ENCODE measurements around the gene SPTBN4.
"Not testable (repeated sequence)": the region's sequence is repeated elsewhere in the genome, so short reads cannot be mapped to it uniquely, and the experiment has no call there.

SPTBN4 gene

GRCh38 chr19:40442328-40443130 is 24.3 kb upstream of the SPTBN4 start:
- DNase-seq, result no peak

DNA sequence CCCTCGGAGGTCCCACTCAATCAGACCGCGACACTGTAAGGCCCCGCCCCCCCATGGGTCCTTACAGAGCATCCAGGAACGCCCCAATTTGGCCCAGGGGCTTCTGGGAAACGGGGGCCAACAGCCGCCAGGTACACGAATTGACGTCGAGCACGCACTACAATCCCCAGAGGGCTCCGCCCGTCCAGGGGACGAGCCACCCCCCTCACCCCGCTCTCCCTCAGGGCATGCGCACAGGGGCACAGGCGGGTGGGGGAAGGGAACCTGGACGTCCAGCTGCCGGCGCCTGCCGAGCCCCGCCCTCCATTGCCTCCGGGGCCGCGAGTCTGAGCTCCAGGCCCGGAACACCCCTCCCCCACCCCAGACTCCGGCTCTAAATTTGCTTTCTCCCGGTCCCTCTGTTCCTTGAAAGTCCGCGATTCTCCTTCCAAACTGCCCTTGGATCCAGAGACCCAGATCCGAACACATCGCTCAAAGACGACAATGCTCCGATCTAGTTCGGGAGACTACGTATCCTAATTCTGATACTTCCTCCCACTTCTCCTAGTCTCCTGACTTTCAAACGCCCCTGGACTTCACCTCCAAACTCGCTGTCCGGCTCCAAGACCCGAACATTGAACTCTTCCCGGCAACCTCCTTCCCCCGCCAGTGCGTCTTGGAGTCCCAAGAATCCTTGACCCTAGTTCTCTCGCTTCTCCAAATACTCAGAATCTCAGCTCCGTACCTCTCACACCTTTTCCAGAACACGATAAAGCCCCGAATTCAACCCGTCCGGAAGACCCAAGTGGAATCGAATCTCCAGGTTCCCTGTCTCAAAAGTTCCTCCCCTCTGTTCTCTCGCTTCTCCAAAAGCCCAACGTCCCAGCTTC is 23.4 kb upstream of the SPTBN4 start:
- peak; percentile 99 for DNase-seq

- peak; percentile 97 for DNase-seq
Measured at GRCh38 chr19:40444000-40444824, 22.6 kb upstream of the SPTBN4 start, which contains the start of gene SERTAD3. TSS of gene SERTAD3 (minus strand) at chr19:40444335. CDS start at chr19:40442080, 2,255 bp downstream.

GRCh38 chr19:40444825-40445312 is 21.9 kb upstream of the SPTBN4 start:
- DNase-seq, result no peak

DNA sequence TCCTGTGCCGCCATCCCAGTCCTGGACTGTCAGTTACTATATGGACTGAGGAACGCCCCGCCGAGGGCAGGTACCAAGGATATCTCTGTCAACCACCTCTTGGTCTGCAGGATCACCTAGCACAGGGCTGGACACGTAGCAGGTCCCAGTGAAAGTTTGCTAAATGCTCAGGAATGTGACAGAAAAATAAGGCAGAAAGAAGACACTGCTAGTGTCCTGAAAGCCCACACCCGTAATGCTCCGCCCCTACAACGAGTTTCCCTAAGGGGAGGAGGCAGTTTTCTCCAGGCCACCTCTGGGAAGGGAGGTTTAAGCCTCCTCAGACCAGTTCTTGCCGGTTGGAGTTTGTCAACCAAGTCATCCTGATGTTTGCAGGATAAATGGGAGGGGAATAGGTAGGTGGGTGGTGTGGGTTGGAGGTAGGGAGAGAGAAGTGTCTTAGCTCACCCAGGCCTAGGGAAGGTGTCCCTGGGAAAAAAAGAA is 21.0 kb upstream of the SPTBN4 start:
- no peak for DNase-seq

DNA sequence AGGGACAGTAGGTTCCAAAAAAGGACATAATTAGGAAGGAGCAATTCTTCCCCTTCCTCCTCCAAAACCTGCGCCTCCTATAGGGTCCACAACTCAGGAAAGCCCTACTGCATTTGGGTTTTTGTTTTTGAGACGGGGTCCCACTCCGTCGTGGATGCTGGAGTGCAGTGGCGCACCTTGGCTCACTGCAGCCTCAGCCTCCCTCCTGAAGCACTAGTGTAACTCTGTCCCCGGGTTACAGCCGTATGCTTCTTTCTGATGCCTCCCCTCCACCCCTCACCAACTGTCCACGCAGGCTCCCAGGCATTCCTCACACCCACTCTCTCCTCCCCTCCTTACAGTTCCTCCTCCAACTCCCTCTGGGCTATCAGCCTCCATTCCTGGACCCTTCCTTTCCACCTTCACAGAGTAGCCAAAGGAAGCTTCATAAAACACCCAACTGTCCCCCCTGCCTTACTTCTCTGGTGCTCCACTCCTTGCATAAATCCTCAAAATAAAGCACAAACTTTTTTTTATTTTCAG is 20.5 kb upstream of the SPTBN4 start:
- DNase-seq, result no peak

- DNase-seq, result no peak
Measured at GRCh38 chr19:40449506-40449905, 17.3 kb upstream of the SPTBN4 start.

- DNase-seq, result no peak
Measured at GRCh38 chr19:40450664-40451063, 16.1 kb upstream of the SPTBN4 start.

GRCh38 chr19:40452016-40452415 is 14.8 kb upstream of the SPTBN4 start:
- no peak for DNase-seq

DNA sequence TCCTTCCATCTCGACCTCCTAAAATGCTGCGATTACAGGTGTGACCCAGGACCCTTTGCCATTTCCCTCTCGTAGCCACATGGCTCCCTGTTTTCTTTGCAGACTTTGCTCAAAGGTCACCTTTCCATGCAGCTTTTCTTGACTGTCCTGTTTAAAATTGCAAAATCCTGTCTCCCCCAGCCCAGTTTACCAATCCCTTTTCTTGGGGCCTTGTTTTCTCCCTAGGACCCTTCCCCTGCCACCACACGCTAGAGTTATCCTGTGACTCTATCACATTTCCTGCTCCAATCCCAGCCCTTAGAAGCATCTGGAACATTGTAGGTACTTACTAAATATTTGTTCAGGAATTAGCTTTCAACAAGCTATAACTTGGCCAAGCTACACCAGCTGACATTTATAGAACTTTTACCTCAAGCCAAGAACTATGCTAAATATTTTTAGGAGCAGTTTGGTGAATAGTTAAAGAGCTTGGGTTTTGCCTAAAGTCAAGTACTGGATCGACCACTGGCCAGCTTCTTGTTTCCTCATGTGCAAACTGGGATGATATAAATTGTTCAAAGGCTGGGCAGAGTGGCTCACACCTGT is 13.6 kb upstream of the SPTBN4 start:
- no peak for DNase-seq

DNA sequence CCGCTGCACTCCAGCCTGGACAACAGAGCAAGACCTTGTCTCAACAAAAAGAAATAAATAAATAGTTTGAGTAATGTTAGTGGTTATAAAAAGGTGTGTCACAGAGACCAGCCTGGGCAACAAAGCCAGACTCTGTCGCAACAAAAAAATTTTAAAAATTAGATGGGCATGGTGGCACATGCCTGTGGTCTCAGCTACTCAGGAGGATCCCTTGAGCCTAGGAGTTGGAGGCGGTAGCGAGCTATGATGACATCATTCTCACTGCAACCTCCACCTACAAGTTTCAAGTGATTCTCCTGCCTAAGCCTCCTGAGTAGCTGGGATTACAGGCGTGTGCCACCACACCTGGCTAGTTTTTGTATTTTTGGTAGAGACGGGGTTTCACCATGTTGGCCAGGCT is 12.9 kb upstream of the SPTBN4 start:
- not testable (repeated sequence) for DNase-seq

DNA sequence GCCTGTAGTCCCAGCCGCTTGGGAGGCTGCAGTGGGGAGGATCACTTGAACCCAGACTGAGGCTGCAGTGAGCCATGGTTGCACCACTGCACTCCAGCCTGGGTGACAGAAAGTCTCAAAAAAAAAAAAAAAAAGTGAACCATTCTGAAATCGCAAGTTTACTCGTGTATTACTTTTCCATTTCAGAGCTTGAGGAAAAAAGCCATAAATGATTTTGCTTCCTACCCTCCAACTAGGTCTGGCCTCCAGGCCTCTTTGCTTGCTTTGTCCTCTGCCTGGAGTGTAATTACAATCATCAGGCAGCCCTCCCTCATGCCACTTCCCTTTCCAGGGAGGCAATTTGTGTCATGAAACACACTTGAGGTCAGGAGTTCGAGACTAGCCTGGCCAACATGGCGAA is 9.8 kb upstream of the SPTBN4 start:
- no peak for DNase-seq

- DNase-seq, result no peak
Measured at GRCh38 chr19:40457953-40458596, 8.7 kb upstream of the SPTBN4 start.

- DNase-seq, result no peak
Measured at GRCh38 chr19:40458597-40458974, 8.2 kb upstream of the SPTBN4 start.

- DNase-seq, result no peak
Measured at GRCh38 chr19:40460185-40460584, 6.6 kb upstream of the SPTBN4 start.

DNA sequence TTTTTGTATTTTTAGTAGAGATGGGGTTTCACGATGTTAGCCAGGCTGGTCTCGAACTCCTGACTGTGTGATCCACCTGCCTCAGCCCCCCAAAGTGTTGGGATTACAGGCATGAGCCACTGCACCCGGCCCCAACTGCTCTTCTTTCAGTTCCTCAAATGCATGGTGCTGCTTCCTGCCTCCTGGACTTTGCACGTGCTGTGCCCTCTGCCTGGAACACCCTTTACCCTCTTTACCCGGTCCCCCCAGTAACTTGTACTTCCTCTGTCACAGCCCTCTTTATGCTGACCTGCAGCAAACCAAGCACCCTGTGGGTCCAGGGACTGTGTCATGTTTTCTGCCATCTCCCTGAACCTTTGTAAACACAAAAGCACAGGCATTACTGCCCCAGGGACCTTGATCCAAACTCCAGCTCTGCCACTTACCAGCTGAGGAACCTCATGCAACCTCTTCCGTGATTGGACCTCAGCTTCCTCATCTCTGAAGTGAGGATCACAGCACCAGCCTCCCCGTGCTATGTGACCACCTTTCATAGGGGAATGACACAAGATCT is 5.1 kb upstream of the SPTBN4 start:
- DNase-seq, result no peak

DNA sequence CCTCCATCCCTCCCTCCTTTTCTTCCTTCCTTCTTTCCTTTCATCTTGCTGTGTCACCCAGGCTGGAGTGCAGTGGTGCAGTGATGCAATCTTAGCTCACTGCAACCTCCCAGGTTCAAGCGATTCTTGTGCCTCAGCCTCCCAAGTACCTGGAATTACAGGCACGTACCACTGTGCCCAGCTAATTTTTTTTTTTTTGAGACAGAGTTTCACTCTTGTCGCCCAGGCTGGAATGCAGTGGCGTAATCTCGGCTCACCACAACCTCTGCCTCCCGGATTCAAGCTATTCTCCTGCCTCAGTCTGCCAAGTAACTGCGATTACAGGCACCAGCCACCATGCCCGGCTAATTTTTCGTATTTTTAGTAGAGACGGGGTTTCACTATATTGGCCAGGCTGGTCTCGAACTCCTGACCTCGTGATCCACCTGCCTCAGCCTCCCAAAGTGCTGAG is 3.2 kb upstream of the SPTBN4 start:
- not testable (repeated sequence) for DNase-seq

- DNase-seq, result peak; percentile 80
Measured at GRCh38 chr19:40464059-40465024, 2.5 kb upstream of the SPTBN4 start.

DNA sequence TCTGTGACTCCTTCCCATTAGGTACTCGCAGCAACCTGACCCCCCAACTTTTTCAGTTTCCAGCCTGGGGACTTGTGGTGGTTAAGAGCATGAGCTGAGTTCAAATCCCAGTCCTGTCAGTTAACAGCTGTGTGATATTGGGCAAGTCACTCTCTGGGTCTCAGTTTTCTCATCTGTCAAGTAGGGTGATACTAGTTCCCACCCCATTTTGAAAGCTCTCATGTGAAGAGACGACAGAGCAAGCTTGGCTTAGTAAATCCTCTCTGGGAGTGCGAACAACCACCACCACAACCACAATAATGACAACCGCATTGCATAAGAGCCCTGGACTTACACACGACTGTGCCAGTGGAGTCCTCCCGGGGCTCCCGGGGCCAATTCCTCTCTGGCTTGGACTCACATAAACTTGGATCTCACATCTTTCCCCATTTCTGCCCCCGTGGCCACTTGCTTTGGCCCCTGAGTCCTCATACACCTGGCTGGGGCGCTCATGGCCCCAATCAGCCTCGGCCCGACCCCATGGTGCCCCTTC is 1.7 kb upstream of the SPTBN4 start:
- no peak for DNase-seq
